Erythroblast (primary cell): ENCODE measurements around the gene CCNQ.

Source experiments
- GATA1 ChIP-seq: IDR thresholded peaks from 2 replicates; pipeline ENCODE4 v1.6.1; 2011; ENCODE audit warnings: low read depth, mild to moderate bottlenecking, control low read depth, low read length, moderate library complexity
- POLR2A ChIP-seq: IDR thresholded peaks from 2 replicates; pipeline ENCODE4 v1.6.1; 2011; ENCODE audit warnings: mild to moderate bottlenecking, low read length

GRCh38 chrX:153592966-153593688, 5.8 kb downstream of the CCNQ start:
- TF ChIP-seq POLR2A (no peak), GATA1 (no peak)
